ENCODE data around the gene KCNQ4. TPM values are rescaled to one million over a fixed set of nuclear protein-coding genes. Genes with fewer than 3 reads are reported as not detected.

Gene KCNQ4
- total RNA-seq, 1 donor from 2014 or later = 3.7 TPM

DNA sequence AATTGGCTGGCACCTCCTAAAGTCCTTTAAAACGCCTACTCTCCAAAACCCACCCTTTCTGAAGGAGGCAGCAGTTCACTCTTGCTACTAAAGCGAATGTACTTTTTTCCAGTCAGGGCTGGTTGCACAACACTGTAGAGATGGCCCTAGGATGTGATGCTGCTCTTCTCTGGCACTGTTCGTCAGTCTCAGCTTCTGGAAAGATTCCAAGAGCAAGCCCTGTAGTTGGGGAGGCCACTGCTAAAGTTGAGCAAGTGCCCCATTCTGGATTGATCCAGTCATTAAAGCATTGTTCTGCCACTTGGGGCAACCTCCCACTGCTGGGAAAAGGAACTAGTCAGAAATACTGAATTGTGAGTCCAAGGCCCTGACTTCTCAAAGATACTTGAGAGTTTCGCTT is 28.5 kb upstream of the KCNQ4 start:
- no peak for DNase-seq (ENCODE audit: low spot score)

DNA sequence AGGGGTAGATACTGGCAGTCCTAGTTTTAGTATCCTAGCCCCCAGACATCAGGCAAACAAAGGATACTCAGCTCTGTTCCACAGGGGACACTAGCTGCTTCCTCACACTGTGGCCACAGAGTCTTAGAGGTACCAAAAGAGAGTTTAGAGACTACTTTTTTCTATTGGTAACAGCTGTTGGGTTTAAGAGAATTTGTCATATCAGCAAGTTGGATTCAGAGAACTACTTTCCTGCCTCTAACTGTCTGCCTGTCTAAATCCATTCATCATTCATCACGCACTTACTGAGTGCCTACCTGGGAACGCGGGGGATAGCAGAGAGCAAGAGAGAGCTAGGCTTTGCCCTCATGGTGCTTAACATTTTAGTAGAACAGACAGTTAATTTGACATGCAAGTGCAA is 27.1 kb upstream of the KCNQ4 start:
- DNase-seq (ENCODE audit: low spot score) = no peak

DNA sequence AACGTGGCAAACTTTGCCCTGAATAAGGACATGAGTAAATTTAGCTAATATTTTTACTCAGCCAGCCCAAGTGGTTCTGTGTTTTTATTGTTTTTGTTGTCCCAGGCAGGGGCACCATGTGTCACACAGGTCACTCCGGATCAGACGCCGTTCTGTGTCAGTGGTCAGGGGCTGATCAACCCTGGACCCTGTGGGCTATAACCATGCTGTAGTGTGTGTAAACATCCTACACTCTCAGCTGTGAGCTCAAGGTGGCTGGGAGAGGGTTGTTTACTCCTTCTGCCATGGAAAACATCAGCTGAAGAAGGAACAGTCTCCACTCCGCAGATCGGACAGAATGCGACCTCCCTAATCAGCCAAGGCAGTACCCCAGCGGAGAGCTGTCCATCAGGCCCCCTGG is 26.5 kb upstream of the KCNQ4 start:
- DNase-seq (ENCODE audit: low spot score) = no peak

DNA sequence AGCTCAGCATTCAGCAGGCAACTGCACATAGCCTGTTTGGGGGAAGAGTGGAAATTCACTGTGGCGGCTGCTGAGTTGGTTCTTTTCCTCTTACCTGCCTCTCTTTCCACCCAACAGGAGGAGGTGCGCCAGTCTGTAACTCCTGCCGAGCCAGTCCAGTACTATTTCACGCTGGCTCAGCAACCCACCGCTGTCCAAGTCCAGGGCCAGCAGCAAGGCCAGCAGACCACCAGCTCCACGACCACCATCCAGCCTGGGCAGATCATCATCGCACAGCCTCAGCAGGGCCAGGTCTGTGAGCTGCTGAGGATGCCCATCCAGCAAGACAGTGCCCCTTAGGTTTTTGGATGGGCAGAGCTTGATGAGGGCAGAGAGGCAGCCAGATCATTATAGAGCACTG is 25.6 kb upstream of the KCNQ4 start:
- no peak for DNase-seq (ENCODE audit: low spot score)

DNA sequence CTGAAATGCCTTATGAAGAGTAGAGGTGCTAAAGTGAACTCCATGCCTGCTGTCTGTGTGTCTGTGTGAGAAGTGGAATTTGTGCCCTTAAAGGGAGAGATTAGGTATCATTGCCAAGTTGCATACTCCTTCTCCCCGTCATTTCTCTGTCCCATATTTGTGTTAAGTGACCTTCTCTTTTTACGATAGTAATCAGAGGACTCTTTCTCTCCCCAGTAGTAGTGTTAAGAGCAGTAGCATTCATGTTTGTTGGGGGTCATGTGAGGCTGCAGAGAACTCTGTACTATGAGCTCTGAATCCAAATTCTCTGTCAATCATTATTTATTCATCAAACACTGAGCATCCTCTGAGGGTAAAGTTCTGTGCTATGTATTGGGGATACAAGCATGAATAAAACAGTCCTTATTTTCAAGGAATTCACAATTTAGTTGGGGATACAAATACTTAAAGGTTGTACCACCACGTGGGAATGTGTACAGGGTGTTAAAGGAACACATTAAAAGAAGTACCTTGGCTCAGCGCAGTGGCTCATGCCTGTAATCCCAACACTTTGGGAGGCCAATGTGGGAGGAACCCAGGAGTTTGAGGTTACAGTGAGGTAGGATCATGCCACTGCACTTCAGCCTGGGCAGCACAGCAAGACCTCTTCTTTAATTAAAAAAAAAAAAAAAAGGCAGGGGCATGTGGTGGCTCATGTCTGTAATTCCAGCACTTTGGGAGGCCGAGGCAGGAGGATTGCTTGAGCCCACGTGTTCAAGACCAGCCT is 24.8 kb upstream of the KCNQ4 start:
- no peak for DNase-seq (ENCODE audit: low spot score)

DNA sequence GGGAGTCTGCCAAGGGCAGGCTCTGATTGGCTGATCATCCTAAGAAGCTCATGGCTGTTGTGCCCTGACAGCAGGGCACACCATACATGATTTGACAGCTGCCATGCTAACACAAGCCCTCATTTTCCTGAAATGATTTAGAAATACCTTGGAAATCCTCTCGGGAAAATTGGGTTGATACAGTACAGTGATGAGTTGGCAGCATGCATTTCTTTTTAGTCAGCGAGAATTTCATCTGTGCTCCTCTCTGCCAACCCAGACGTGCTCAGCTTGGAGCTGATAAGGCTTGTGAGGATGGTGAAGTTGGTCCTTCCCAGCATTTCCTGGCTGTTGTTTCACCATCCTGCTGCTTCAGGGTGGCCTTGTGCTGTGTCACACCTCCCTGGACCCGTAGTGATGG is 22.6 kb upstream of the KCNQ4 start:
- no peak for DNase-seq (ENCODE audit: low spot score)

DNA sequence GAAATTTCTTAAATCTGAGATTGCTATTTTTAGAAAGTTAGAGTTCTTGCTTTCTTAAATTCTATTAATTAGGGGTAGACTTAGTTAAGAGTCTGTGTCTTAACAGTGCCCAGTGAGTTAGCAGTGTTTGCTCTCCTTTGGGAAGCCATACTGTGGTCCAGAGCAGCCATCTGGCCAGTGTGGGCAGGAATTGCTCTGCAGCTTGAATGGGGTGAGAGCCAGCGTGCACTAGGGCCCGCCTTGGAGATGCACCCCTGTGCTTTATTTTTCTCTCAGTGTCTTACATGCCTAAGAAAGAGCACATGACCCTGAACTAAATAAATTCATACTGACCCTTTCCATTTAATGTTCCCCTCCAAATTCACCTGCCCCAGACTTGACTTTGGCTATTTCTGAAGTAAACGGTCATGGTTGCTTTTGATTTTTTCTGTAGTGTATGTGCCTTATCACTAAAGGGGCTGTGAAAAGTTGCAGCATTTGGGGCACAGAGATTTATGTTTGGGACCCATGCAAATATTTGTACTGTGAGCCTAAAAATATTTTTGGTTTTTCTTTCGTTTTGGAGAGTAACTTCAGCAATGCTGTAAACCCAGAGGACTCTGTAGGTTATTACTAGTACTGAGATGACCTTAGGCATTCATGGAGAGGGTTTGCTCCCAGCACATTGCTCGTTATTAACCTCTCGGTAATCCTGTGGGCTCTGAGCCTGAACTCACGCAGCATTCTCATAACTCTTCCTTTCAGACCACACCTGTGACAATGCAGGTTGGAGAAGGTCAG is 21.3 kb upstream of the KCNQ4 start:
- DNase-seq (ENCODE audit: low spot score) = no peak

DNA sequence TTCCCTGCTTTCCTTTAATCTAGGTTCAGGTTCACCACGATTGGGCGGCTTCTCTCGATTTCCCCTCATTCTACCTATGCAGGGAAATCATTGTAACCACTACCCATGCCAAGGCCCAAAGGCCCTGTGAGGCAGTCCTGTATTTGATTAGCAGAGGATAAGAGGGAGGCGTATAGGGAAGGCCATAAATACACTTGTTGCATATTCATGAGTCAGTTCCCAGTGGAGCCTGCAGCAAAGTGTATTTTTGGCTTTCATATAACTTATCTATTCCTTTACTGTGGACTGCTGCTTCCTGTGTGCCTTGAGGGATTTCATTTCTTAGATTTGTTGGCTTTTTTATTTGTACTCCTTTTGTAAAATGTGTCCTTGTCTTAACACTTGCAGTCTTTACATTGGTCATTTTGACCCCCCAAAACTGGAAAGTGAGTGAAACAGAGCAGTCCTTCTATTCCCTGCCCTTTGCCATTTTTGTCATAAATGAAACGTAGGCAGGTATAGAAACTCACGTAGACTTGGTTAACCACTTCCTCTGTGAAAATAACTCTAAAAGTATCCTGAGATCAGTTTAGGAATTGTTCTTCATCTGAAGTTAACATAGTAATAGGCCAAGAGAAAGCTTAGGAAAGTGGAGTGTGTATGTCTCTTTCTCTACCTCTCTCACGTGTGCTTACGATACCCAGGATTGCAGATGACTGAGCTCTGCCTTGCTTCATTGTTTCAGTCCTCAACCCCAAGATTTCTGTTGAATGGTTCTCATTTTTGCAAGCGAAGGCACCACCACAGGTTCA is 19.6 kb upstream of the KCNQ4 start:
- no peak for DNase-seq (ENCODE audit: low spot score)

DNA sequence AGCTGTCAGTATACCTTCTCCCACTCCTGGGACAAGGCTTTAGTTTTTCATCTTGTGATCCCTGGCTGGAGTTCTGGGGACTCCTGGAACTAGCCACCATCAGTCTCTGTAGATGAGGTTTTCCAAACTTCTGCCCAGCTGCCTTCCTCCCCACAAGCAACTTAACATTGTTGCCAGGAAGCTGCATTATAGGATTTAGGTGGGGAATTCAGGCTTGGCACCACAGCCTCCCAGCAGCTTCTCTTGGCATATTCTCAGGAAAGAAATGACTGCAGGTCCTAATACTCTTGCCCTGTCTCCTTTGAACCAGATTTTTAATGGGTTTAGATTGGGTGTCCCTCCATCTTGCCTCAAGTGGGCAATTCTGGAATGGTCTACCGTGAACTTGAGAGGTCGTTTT is 18.6 kb upstream of the KCNQ4 start:
- no peak for DNase-seq (ENCODE audit: low spot score)

DNA sequence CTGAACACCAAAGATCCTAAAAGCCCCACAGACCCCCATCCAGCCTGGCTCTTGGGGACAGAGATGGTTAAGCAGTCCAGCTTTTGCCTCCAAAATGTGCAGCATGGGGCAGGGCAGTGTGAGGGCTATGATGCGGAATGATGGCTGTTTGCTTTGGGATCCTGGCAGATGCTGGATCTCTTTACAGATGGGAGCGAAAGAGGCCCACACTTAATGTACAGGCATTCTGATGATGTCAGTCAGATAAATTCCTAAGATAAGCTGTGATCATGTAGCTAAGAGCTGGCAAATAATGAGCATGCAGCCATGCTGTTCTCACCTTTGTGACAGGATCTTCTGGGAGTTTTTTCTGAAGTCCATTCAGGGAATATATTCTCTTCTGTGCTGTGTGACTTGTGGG is 17.6 kb upstream of the KCNQ4 start:
- DNase-seq (ENCODE audit: low spot score) = no peak

DNA sequence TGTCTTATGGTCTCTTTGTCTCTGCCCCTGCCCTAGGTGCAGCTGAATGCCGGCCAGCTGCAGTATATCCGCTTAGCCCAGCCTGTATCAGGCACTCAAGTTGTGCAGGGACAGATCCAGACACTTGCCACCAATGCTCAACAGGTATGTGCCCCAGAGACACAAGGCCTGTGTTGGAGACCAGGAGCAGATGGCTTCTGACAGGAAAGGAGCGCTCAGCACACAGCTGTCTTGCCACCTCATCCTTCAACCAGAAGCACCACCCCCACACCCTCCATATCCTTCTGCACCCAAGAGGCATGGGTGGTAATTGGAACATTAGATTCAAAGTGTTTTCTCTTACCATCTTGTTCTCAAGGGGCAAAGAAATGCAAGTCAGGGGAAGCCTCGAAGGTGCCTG is 17.0 kb upstream of the KCNQ4 start:
- DNase-seq (ENCODE audit: low spot score) = no peak

DNA sequence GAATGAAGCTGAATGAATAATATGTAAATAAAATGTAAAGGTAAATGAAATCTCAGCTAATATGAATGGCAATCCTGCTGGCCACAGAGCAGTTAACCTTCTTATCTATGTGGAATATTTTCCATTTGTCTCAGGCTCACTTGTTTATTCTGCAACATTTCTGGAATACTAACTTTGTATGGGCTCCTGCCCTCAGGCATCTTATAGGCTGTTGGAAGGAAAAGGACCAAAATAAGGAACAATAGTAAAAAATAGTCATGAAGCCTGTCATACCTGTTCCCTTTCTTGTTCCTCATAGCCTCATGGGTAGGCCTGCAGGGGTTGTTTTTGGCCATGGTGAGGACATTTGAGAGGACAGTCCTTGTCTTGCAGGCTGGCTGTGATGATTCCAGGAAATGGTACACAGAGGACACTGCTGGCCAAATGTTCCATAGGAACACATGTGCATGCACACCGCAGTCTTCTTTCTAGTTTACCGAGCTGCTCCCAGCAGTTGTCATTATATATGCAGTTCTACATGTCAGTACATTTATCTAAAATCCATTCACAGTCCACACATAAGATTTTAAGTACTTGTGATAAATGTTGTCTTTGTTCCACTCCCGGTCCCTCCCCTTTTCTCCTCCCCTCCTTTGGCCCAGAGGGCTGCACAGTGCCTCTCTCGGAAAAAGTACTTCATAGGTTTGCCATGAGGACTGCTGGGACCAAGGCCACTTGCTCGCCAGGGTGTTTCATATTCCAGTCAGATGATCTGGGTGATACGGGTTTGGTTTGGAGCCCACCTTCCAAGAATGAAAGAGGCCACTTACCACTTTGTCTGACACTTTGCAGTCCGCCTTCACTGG is 15.2 kb upstream of the KCNQ4 start:
- no peak for DNase-seq (ENCODE audit: low spot score)

DNA sequence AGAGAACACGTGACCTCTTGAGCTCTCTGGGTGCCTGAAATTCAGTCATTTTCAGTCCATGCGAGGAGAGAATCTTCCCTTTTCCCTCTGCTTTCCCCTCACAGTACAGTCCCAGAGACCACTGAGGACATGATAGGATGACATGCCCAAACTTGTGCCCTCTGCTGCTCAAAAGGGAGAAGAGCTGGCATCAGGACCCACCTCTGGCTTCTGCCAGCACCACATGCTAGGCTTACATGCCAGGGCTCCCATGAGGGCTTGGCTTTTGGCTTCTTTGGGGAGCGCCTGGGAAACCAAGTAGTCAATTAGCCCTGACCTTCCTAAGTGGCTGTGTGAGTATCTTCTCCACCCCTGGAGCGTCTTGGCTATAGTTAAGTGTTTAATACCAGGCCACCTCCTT is 13.8 kb upstream of the KCNQ4 start:
- no peak for DNase-seq (ENCODE audit: low spot score)

DNA sequence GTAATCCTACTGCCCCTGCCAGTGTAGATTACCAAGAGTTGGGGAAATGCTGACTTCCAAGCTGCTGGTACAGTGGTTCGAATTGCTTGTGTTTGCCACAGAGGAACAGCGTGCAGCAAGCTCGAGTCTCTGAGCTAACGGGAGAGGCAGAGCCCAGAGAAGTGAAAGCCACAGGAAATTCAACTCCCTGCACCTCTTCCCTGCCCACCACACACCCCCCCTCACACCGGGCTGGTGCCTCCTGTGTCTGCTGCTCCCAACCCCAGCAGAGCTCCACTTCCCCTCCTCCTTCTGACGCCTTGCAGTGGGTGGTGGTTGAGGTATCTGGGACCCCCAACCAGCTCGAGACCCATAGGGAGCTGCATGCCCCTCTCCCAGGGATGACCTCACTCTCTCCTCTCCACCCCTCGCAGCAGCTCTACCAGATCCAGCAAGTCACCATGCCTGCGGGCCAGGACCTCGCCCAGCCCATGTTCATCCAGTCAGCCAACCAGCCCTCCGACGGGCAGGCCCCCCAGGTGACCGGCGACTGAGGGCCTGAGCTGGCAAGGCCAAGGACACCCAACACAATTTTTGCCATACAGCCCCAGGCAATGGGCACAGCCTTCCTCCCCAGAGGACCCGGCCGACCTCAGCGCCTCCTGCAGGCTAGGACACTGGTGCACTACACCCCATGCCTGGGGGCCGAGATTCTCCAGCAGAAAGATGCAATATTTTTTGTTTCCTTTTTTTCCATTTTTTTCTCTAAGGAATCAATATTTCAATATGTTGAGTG is 13.1 kb upstream of the KCNQ4 start:
- no peak for DNase-seq (ENCODE audit: low spot score)

DNA sequence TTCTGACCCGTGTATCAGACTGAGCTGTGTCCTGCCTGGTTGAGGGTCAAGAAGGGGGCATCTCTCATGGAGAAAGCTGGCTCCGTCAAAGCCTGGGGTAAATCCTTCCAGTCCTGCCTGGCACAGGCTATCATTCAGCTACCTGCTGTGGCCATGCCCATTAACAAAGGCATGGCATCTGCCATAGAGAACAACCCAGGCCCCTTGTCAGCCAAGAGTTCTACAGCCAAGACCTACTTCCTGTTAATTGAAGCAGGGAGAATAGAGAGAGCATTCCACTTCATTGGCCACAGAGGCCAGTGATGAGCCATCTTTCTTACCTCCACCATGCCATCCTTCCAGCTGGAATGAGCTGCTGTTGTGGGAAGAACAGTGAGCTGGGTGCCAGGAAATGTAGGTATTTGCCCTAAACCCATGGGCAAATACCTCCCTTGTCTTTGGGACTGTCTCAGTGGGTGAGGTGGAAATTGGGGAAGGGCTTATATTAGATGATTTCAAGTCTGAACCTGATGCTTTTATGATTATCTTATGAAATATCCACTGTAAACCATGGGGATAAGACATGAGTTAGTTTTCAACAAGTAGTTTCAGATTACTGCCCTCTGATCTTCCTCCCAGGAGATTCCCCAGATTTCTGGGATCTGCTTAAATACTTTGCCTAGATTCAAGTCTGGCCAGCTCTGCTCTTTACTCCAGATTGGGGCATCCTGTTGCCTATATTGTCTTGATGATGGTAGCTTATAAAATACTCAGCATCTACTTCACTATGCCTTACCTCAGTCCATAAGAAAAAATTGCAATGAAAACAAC is 11.2 kb upstream of the KCNQ4 start:
- DNase-seq (ENCODE audit: low spot score) = no peak

DNA sequence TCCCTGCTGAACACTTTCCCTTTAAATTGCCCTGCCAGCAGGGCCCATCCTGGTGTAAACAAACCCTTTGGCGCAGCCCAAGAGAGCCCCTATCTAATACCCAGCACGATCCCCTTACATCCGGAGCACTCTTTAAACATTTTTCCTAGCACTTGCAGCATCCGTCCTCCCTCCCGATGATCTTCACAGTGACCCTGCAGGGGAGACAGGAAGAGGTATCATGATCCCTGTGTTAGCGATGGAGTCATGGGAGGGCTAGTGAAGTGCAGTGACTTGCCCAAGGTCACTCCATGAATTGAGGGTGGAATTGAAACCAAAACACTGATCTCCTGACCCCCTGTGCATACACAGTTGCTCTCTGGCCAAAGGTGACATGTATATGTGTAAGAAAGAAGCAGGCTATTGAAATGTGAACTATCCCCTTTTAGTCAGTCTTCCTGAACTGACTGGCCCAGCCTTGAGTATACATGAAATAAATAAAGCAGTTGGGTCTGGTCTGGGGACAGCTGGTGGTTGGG is 9.8 kb upstream of the KCNQ4 start:
- DNase-seq (ENCODE audit: low spot score) = no peak

DNA sequence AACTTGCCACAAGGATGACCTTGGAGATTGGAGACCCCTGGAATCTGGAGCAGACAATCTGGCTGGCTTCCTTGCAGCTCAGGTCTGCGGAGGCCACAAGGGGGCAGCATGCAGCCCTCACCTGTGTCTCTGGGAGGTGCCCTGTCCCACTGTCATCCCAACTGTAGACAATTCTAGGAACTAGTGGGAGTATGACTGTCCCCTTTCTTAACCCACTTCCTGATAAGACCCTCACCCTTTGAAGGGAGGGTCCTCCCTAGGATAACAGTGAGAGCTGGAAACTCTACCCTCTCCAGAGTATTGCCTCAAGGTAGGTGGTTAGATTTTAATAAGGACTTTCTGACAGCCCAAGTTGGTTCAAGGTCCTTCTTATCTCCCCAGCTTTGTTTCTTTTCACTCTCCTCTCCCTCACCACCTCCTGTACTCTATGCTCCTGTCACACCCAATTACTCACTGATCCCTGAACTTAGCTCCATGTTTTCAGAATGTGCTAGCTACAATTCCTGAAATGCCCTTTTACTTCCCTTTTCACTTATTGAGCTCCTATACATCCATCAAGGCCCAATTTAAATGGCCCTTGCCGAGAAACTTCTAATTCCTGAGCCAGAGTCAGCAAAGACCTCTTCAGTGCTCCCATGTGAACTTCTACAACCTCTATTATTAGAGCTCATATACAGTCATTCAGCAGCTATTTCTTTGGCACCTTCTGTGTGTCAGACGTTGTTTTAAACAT is 9.2 kb upstream of the KCNQ4 start:
- DNase-seq (ENCODE audit: low spot score) = no peak

DNA sequence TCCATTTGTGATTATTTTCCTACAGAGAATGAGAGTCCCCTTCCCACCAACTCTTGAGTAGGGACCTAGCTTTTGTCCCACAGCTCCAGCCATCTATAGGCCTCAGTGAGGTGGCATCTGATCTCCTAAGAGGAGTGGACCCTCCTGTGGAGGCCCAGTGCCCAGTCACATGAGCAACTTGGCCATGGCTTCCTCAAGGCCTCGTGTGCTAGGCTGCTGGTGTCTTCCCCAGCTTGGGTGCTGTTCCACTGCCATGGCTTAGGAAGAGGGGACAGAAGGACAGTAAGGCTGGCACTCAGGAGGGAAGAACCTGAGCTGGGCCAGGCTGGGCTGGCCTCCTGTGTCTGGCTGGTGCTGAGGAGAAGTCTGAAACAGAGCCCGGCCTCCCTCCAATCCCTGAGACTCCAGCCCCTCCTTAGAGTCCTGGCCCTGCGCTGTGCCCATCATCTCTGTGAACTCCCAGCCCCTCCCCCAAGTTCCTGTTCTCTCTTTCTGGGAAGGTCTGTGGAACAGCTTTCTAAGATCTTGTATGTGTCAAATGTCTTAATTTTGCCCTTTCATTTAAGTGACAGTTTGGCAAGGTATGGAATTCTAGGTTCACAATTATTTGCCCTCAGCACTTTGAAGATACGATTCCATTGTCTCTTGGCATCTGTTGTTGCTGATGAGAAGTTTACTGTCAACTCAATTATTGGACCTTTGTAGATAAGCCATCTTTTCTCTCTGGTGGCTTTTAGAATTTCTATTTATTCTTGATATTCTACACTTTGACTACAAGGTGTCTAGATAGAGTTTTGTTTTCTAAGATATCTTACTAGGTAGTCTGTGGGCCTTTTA is 7.1 kb upstream of the KCNQ4 start:
- DNase-seq (ENCODE audit: low spot score) = no peak

Measured in ureter (tissue), 1 donor.